ENCODE data around the gene TBC1D22B. TPM values are rescaled to one million over a fixed set of nuclear protein-coding genes. Genes with fewer than 3 reads are reported as not detected.

Gene TBC1D22B
- total and polyA plus RNA-seq, 9 of the 15 experiments (the other 6 are each of a cell fraction or from before 2014, with no cell fraction given), result 4.8 to 24.2 (median 13.5) TPM

- TF ChIP-seq, protein P1, sequence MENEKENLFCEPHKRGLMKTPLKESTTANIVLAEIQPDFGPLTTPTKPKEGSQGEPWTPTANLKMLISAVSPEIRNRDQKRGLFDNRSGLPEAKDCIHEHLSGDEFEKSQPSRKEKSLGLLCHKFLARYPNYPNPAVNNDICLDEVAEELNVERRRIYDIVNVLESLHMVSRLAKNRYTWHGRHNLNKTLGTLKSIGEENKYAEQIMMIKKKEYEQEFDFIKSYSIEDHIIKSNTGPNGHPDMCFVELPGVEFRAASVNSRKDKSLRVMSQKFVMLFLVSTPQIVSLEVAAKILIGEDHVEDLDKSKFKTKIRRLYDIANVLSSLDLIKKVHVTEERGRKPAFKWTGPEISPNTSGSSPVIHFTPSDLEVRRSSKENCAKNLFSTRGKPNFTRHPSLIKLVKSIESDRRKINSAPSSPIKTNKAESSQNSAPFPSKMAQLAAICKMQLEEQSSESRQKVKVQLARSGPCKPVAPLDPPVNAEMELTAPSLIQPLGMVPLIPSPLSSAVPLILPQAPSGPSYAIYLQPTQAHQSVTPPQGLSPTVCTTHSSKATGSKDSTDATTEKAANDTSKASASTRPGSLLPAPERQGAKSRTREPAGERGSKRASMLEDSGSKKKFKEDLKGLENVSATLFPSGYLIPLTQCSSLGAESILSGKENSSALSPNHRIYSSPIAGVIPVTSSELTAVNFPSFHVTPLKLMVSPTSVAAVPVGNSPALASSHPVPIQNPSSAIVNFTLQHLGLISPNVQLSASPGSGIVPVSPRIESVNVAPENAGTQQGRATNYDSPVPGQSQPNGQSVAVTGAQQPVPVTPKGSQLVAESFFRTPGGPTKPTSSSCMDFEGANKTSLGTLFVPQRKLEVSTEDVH (IDR thresholded peaks at IDR 0.05; ENCODE audit: low read depth, partially characterized antibody), result no peak
- TF ChIP-seq ZNF232 (CRISPR knock-in tag; IDR thresholded peaks at IDR 0.05), result no peak
- TF ChIP-seq TGIF2 (CRISPR knock-in tag; IDR thresholded peaks at IDR 0.05), result no peak
- no peak for TF ChIP-seq E2F3 (CRISPR knock-in tag; IDR thresholded peaks at IDR 0.05)
- peak; percentile 35; the same call in 1 of the 2 replicates for TF ChIP-seq ETS1 (conservative IDR thresholded peaks at IDR 0.05; ENCODE audit: control insufficient read depth, low read depth, low read length)
- TF ChIP-seq RBM14 (IDR thresholded peaks at IDR 0.05; ENCODE audit: borderline replicate concordance, insufficient read depth, low read depth, low read length), result no peak
- no peak for TF ChIP-seq U2AF2 (optimal IDR thresholded peaks at IDR 0.05; ENCODE audit: low read depth, low read length)
- peak; percentile 49 for TF ChIP-seq VEZF1 (CRISPR knock-in tag; IDR thresholded peaks at IDR 0.05)
- TF ChIP-seq SMARCE1 (IDR thresholded peaks at IDR 0.05), result no peak
- TF ChIP-seq CBX3 (IDR thresholded peaks at IDR 0.05; ENCODE audit: borderline replicate concordance in 1 of 2, low read length in 2 of 2), result no peak
- peak; percentile 7; the same call in 1 of the 2 replicates for TF ChIP-seq PHF8 (IDR thresholded peaks at IDR 0.05; ENCODE audit: borderline replicate concordance, low read length)
- no peak for TF ChIP-seq ZNF766 (CRISPR knock-in tag; conservative IDR thresholded peaks at IDR 0.05)
- no peak for TF ChIP-seq THRAP3 (IDR thresholded peaks at IDR 0.05; ENCODE audit: borderline replicate concordance)
- 0 out of 2 replicates have a peak, but pooled peaks have one; percentile 1 for TF ChIP-seq NCOA1 (IDR thresholded peaks at IDR 0.05; ENCODE audit: low read depth)
- no peak for TF ChIP-seq ZNF707 (CRISPR knock-in tag; conservative IDR thresholded peaks at IDR 0.05)
- TF ChIP-seq EGR1 (conservative IDR thresholded peaks at IDR 0.05), result peak; percentile 79
- TF ChIP-seq NFATC3 (IDR thresholded peaks at IDR 0.05), result no peak
- TF ChIP-seq, protein P2, sequence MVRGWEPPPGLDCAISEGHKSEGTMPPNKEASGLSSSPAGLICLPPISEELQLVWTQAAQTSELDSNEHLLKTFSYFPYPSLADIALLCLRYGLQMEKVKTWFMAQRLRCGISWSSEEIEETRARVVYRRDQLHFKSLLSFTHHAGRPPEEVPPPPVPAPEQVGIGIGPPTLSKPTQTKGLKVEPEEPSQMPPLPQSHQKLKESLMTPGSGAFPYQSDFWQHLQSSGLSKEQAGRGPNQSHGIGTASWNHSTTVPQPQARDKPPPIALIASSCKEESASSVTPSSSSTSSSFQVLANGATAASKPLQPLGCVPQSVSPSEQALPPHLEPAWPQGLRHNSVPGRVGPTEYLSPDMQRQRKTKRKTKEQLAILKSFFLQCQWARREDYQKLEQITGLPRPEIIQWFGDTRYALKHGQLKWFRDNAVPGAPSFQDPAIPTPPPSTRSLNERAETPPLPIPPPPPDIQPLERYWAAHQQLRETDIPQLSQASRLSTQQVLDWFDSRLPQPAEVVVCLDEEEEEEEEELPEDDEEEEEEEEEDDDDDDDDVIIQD (CRISPR knock-in tag; IDR thresholded peaks at IDR 0.05), result no peak
- TF ChIP-seq ASH1L (IDR thresholded peaks at IDR 0.05; ENCODE audit: borderline replicate concordance, low read depth, partially characterized antibody), result no peak
- TF ChIP-seq SMARCA5 (IDR thresholded peaks at IDR 0.05), result 0 out of 2 replicates have a peak, but pooled peaks have one; percentile 19
- no peak for TF ChIP-seq COPS2 (conservative IDR thresholded peaks at IDR 0.05)
- TF ChIP-seq NCOA6 (IDR thresholded peaks at IDR 0.05), result no peak
These were observed 97.2 kb downstream of the TBC1D22B start (continued) for GRCh38 chr6:37354526-37355384.
